ENCODE measurements around the gene ZNF579.

The ZNF579 gene

GRCh38 chr19:55580628-55581144 lies at the start of gene ZNF579:
ZNF579 (minus strand) TSS chr19:55580848; CDS start chr19:55579639, 1,209 bp downstream.
- DNase-seq = peak; percentile 89

- DNase-seq = no peak
These were observed 45.7 kb upstream of the ZNF579 start for GRCh38 chr19:55626350-55626749.

GRCh38 chr19:55625004-55625326 lies 44.3 kb upstream of the ZNF579 start:
- no peak for DNase-seq

GRCh38 chr19:55624109-55625003 lies 43.7 kb upstream of the ZNF579 start, which contains the start of gene ZNF784:
ZNF784 (minus strand) TSS chr19:55624566; CDS start chr19:55624561, 5 bp downstream.
- peak; percentile 95 for DNase-seq

GRCh38 chr19:55623561-55623960 lies 42.9 kb upstream of the ZNF579 start:
- no peak for DNase-seq

GRCh38 chr19:55623130-55623529 lies 42.5 kb upstream of the ZNF579 start:
- DNase-seq = no peak

- no peak for DNase-seq
These were observed 41.8 kb upstream of the ZNF579 start for GRCh38 chr19:55622242-55622969.

GRCh38 chr19:55621673-55622231 lies 41.1 kb upstream of the ZNF579 start:
- no peak for DNase-seq

GRCh38 chr19:55621205-55621672 lies 40.6 kb upstream of the ZNF579 start:
- no peak for DNase-seq

GRCh38 chr19:55620410-55621204 lies 40.0 kb upstream of the ZNF579 start:
- DNase-seq = no peak

GRCh38 chr19:55619286-55619685 lies 38.6 kb upstream of the ZNF579 start:
- no peak for DNase-seq

GRCh38 chr19:55618426-55618825 lies 37.8 kb upstream of the ZNF579 start:
- DNase-seq = no peak

- DNase-seq = no peak
These were observed 36.8 kb upstream of the ZNF579 start for GRCh38 chr19:55617426-55617825.

- no peak for DNase-seq
These were observed 35.8 kb upstream of the ZNF579 start for GRCh38 chr19:55616395-55616875.

- no peak for DNase-seq
These were observed 35.1 kb upstream of the ZNF579 start for GRCh38 chr19:55615543-55616394.

- DNase-seq = no peak
These were observed 34.3 kb upstream of the ZNF579 start for GRCh38 chr19:55614711-55615542.

GRCh38 chr19:55613930-55614710 lies 33.5 kb upstream of the ZNF579 start:
- DNase-seq = no peak

- no peak for DNase-seq
These were observed 32.7 kb upstream of the ZNF579 start for GRCh38 chr19:55613396-55613795.

GRCh38 chr19:55611983-55612645 lies 31.5 kb upstream of the ZNF579 start:
- DNase-seq = no peak
